Measurements from ENCODE around the gene BUB1. TPM values are rescaled to one million over a fixed set of nuclear protein-coding genes. Genes with fewer than 3 reads are reported as not detected.

The BUB1 gene
- 57.2 and 85.9 TPM in 2 replicates for total RNA-seq

- H3K4me3 ChIP-seq (ENCODE audit: low read depth, low read length), result peak within 1 kb of the TSS; percentile 83
- no peak for TF ChIP-seq CTCF (conservative IDR thresholded peaks at IDR 0.05; ENCODE audit: low read depth, low read length)
- peak; percentile 52 for DNase-seq (ENCODE audit: low read depth)
Measured at GRCh38 chr2:110677530-110678456, at the start of gene BUB1. Gene BUB1 (minus strand): TSS chr2:110678063. CDS start chr2:110677995, 68 bp downstream.

- H3K4me3 ChIP-seq (ENCODE audit: low read depth, low read length), result no peak overlapping the region
- TF ChIP-seq CTCF (conservative IDR thresholded peaks at IDR 0.05; ENCODE audit: low read depth, low read length), result no peak
Measured at GRCh38 chr2:110726285-110726684, 48.4 kb upstream of the BUB1 start.

GRCh38 chr2:110725859-110726258 is 48.0 kb upstream of the BUB1 start:
- no peak for TF ChIP-seq CTCF (conservative IDR thresholded peaks at IDR 0.05; ENCODE audit: low read depth, low read length)
- H3K4me3 ChIP-seq (ENCODE audit: low read depth, low read length), result no peak overlapping the region
- no peak for DNase-seq (ENCODE audit: low read depth)

More at GRCh38 chr2:110726285-110726684, 48.4 kb upstream of the BUB1 start:
- no peak for DNase-seq (ENCODE audit: low read depth)

GRCh38 chr2:110725370-110725769 is 47.5 kb upstream of the BUB1 start:
- no peak overlapping the region for H3K4me3 ChIP-seq (ENCODE audit: low read depth, low read length)
- no peak for DNase-seq (ENCODE audit: low read depth)
- no peak for TF ChIP-seq CTCF (conservative IDR thresholded peaks at IDR 0.05; ENCODE audit: low read depth, low read length)

- no peak for TF ChIP-seq CTCF (conservative IDR thresholded peaks at IDR 0.05; ENCODE audit: low read depth, low read length)
Measured at GRCh38 chr2:110724820-110725219, 47.0 kb upstream of the BUB1 start.

GRCh38 chr2:110720547-110720946 is 42.7 kb upstream of the BUB1 start:
- H3K4me3 ChIP-seq (ENCODE audit: low read depth, low read length), result no peak overlapping the region
- TF ChIP-seq CTCF (conservative IDR thresholded peaks at IDR 0.05; ENCODE audit: low read depth, low read length), result no peak
- no peak for DNase-seq (ENCODE audit: low read depth)

More at GRCh38 chr2:110724820-110725219, 47.0 kb upstream of the BUB1 start:
- DNase-seq (ENCODE audit: low read depth), result no peak
- H3K4me3 ChIP-seq (ENCODE audit: low read depth, low read length), result no peak overlapping the region

All from epithelial cell of proximal tubule (primary cell).